ENCODE results near the gene CPA4.

DNA sequence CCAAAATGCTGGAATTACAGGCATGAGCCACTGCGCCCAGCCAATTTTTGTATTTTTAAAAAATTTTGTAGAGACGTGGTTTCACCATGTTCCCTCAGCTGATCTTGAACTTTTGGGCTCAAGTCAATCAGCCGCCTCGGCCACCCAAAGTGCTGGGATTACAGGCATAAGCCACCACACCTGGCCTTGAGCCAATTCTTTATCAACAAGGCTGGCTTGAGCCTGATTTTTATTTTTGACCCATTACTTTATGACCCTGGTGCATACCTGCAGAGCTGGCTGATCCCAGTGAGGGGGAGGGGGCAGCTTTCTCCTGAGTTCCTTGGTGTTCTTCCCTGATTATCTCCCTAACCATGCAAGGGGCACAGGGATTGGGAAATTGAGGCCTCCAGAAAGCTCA lies 71.5 kb downstream of the CPA4 start:
- TF ChIP-seq, protein P1, sequence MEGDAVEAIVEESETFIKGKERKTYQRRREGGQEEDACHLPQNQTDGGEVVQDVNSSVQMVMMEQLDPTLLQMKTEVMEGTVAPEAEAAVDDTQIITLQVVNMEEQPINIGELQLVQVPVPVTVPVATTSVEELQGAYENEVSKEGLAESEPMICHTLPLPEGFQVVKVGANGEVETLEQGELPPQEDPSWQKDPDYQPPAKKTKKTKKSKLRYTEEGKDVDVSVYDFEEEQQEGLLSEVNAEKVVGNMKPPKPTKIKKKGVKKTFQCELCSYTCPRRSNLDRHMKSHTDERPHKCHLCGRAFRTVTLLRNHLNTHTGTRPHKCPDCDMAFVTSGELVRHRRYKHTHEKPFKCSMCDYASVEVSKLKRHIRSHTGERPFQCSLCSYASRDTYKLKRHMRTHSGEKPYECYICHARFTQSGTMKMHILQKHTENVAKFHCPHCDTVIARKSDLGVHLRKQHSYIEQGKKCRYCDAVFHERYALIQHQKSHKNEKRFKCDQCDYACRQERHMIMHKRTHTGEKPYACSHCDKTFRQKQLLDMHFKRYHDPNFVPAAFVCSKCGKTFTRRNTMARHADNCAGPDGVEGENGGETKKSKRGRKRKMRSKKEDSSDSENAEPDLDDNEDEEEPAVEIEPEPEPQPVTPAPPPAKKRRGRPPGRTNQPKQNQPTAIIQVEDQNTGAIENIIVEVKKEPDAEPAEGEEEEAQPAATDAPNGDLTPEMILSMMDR (conservative IDR thresholded peaks at IDR 0.05; ENCODE audit: low read depth in 2 of 2): no peak
- TF ChIP-seq, protein P2, sequence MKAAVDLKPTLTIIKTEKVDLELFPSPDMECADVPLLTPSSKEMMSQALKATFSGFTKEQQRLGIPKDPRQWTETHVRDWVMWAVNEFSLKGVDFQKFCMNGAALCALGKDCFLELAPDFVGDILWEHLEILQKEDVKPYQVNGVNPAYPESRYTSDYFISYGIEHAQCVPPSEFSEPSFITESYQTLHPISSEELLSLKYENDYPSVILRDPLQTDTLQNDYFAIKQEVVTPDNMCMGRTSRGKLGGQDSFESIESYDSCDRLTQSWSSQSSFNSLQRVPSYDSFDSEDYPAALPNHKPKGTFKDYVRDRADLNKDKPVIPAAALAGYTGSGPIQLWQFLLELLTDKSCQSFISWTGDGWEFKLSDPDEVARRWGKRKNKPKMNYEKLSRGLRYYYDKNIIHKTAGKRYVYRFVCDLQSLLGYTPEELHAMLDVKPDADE (IDR thresholded peaks at IDR 0.05): no peak

Measured in GM23338 (cell line).